Lower leg skin (tissue), 3 donors: ENCODE data around the gene BABAM2.

Experiments used
- POLR2A ChIP-seq, 2 donors: fragments of 450-650 bp; IDR thresholded peaks; one replicate each; pipeline ENCODE4 v1.6.1; 2016 to 2017; ENCODE audit warnings: antibody characterized with exemption in 2 of 2, mild to moderate bottlenecking in 1 of 2, moderate library complexity in 1 of 2
- TF ChIP-seq, protein P1 (sequence below), 3 donors: fragments of 450-650 bp; IDR thresholded peaks; one replicate each; pipeline ENCODE4 v1.5.1; 2016; ENCODE audit warnings: antibody characterized with exemption in 3 of 3, mild to moderate bottlenecking in 3 of 3, moderate library complexity in 2 of 3

DNA sequence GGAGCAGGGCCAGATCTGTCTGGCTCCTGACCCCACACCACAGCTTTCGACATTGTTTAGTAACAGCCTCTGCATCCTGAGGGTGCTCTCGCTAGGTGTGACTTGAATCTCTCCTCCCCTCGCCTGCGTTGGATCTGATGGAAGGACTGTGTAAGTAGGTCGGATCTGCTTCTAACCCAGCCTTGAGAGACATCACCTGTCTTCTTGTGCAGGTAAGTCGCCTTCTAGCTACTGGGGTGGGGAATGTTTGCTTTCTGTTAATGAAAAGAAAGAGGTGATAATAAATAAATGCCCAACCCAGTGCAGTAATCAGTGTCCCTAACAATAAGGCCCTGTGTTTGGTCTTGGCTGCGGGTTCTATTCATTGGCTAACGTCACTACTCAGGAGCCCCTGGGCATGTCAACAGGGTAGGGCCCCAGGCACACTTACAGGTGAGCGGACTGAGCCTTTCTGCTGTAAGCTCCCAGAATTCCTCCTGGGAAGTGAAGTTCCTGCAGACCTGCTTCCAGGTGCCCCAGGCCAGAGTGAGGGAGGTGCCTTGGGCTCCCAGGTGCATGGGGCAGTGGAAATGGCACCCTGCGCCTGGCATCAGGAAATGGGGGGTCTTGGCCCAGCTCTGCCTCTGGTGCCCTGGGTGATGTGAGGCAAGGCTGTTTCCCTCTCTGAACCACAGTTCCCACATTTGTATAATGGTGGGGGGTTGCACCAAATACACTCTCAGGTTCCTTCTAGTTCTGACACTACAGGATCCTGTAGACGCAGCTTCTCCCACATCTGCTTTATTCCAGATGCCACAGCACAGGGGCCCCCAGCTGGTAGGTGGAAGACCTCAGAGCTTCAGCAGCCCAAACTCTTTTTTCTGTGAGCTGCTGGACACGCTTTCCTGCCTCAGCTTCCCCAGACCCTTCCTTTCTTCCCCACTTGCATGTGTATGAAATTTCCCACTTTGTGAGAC is 491.0 kb downstream of the BABAM2 start:
- TF ChIP-seq, protein P1, sequence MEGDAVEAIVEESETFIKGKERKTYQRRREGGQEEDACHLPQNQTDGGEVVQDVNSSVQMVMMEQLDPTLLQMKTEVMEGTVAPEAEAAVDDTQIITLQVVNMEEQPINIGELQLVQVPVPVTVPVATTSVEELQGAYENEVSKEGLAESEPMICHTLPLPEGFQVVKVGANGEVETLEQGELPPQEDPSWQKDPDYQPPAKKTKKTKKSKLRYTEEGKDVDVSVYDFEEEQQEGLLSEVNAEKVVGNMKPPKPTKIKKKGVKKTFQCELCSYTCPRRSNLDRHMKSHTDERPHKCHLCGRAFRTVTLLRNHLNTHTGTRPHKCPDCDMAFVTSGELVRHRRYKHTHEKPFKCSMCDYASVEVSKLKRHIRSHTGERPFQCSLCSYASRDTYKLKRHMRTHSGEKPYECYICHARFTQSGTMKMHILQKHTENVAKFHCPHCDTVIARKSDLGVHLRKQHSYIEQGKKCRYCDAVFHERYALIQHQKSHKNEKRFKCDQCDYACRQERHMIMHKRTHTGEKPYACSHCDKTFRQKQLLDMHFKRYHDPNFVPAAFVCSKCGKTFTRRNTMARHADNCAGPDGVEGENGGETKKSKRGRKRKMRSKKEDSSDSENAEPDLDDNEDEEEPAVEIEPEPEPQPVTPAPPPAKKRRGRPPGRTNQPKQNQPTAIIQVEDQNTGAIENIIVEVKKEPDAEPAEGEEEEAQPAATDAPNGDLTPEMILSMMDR (IDR thresholded peaks at IDR 0.05): no peak
- no peak for TF ChIP-seq POLR2A (IDR thresholded peaks at IDR 0.05)
